GM19397 (cell line): Measurements from ENCODE around the gene APBA2.

Experiments used
- ATAC-seq: cut with Tn5 transposase; IDR thresholded peaks from one replicate; pipeline ENCODE4 v1.9.1; 2021; ENCODE audit warnings: mild to moderate bottlenecking, moderate library complexity; ENCODE audit not compliant: unreplicated experiment

The APBA2 gene

DNA sequence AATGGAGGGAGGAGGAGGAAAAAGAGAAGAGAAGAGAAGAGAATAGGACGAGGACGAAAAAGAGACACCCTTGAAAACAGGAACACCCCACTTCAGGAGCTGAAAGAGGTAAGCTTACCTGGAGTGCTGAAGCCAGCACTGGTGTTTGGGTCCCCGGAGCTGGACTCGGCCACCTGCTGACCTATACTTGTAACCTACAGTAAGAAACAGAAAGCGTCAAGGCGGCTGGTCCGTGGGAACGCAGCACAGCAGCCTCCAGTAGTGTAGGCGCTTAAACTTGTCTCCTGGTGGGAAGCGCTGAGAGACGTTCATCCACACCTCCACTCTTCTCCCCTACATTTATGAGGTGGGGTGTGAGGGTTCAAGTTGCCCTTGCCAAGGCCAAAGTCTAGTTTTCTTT, 242.9 kb downstream of the APBA2 start:
- no peak for ATAC-seq

DNA sequence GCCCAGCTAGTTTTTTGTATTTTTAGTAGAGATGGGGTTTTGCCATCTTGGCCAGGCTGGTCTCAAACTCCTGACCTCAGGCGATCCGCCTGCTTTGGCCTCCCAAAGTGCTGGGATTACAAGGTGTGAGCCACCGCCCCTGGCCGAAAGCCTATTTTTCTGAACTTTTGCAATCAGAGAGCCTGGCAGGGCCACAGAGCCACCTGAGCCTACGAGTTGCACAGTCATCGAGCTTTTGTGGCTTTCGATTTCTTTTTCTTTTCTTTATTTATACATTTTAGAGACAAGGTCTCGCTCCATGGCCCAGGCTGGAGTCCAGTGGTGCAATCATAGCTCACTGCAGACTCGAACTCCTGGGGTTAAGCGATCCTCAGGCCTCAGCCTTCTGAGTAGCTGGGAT, 243.4 kb downstream of the APBA2 start:
- ATAC-seq: no peak

DNA sequence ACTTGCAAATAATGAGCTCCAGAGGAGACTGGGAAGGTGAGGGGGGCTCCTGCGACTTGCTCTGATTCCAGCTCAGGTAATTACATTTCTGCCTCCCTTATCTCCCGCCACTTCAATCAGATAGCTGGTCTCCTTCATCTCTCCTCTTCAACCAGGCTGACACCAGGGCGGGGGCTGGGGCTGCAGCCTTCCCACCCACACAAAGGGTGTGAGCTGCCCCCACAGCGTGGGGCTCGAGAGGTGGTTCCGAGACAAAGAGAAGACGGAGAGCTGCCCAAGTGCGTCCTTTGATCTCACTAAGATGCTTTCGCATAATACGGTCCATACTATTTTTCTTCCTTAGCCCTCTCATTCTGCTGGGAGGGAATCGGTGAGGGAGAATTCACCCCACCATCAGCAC, 244.2 kb downstream of the APBA2 start:
- no peak for ATAC-seq

DNA sequence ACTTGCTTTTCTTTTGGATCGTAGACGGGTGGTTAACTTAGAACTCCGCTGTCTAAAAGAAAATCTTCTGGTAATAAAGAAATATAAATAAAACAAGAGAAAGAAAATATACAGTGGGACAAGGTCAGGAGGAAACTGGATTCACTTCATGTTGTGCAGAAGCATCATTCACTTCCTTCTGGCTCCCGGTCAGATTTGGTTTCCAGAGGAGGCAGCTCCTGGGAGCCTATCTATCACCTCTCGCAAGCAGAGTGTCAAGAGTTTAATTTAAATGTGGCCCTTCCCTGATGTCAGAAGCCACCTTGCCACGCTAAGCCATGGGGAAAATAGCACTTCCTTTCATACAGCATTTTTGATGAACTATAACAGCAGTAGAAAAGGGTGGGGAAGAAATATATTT, 244.7 kb downstream of the APBA2 start:
- ATAC-seq: no peak

- ATAC-seq: no peak
These were observed 245.4 kb downstream of the APBA2 start for GRCh38 chr15:29130951-29131839.

- ATAC-seq: no peak
These were observed 246.2 kb downstream of the APBA2 start for GRCh38 chr15:29131840-29132420.

GRCh38 chr15:29132735-29133181, 247.0 kb downstream of the APBA2 start:
- no peak for ATAC-seq

GRCh38 chr15:29133321-29133720, 247.5 kb downstream of the APBA2 start:
- ATAC-seq: no peak

DNA sequence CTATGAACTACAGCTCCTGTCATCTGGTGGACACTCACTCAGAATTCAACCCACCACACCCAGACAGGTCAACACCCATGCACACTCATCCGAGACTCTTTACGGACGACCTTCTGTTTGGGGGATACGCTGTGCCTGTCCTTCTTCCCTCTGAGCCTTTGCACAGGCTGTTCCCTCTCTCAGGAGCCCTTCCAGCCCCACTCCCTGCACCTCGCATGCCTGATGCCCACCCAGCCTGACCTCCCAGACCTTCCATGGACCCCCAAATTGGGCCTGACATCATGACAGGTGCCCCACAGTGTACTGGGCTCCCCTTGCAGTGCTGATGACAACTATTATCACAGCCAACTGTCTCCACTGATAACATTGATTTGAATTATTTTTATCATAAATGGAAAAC, 248.0 kb downstream of the APBA2 start:
- ATAC-seq: no peak

DNA sequence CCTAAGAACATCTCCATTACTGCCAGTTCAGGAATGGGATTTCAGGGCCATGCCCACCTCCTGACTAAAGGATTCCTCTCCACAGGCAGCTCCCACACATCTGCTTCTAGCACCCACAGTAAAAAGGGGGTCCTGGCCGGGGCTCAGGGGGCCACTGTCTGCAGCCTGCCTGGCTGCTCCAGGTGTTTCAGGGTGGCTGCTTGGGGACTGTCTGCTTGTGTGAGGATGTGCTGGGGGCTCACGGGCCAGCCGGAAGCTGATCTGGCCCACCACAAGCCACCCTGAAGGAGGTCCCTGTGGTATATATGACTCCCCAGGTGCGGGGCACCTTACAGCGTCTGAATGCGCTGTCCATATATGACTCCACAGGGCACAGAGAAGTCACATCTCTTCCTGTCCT, 248.5 kb downstream of the APBA2 start:
- no peak for ATAC-seq

- ATAC-seq: no peak
These were observed 249.0 kb downstream of the APBA2 start for GRCh38 chr15:29134641-29135308.

DNA sequence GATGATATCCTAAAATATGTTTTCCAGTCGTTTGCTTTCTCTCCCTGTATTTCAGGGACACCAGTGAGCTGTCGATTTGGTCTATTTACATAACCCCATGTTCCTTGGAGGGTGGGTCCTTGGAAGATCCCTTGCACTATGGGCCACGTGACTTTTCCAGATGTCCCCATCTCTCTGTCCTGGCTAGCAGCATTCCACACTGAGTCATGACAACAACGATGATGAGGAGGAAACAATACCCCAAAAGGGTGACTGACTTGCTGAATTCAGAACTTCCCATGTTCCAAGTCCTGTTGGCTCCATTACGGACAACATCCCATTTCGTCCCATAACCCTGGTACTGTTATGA, 249.5 kb downstream of the APBA2 start:
- ATAC-seq: no peak

GRCh38 chr15:29135702-29136646, 250.2 kb downstream of the APBA2 start:
- no peak for ATAC-seq

DNA sequence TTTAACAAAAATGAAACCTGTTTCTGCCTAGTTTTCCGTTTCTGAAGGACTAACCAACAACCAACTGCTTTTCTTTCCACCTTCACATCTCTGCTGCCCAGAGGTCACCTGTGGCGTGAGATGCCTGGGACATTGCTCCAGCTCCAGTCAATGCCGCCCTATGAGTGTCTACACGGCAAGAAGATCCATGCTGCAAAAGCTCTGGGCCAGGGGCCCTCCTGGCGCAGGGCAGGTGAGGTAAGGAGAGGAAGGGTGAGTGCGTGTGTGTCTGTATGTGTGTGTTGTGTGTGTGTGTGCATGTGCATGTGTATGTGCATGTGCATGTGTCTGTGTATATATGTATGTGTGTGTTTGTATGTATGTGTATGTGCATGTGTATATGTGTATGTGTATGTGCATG, 252.5 kb downstream of the APBA2 start:
- ATAC-seq: no peak

DNA sequence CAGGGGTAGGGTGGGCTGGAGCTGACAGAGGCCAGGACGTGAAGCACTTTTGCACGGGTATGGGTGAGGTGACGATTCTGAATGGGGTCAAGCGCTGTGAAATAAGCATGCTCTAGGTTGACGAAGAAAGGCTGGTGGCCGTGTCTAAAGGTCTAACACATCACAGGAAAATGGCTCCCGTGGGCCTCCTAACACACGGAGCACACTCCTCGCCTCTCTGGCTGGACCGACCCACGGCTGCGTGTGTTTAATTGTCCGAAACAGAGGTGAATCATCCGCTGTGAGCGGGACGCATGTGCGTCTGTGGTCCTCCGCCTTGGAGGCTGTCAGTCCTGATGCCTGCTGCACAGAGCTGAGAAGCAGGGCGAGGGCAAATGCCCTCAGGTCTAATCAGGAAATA, 253.3 kb downstream of the APBA2 start:
- ATAC-seq: no peak

GRCh38 chr15:29139540-29140459, 254.0 kb downstream of the APBA2 start:
- ATAC-seq: no peak

- ATAC-seq: no peak
These were observed 254.9 kb downstream of the APBA2 start for GRCh38 chr15:29140475-29141307.

- ATAC-seq: no peak
These were observed 255.7 kb downstream of the APBA2 start for GRCh38 chr15:29141308-29142128.
